ENCODE measurements around the gene KDM3B.

KDM3B gene

GRCh38 chr5:138366632-138367382, 14.3 kb downstream of the KDM3B start:
- H3K4me1 ChIP-seq (ENCODE audit: insufficient read depth, low read length, poor library complexity, severe bottlenecking) = peaks cover 9% of the 10 kb centered on the region
- peaks cover 70% of the 10 kb centered on the region for H4K20me1 ChIP-seq (ENCODE audit: insufficient read depth, low read length, poor library complexity, severe bottlenecking)

GRCh38 chr5:138369261-138369660, 16.8 kb downstream of the KDM3B start:
- H3K4me1 ChIP-seq (ENCODE audit: insufficient read depth, low read length, poor library complexity, severe bottlenecking) = peaks cover 9% of the 10 kb centered on the region
- H3F3A ChIP-seq (ENCODE audit: low read depth) = no peaks in the 10 kb centered on the region
- H3K4me2 ChIP-seq (ENCODE audit: low read depth, low read length, poor library complexity, severe bottlenecking) = no peak overlapping the region
- peaks cover 90% of the 10 kb centered on the region for H3K79me2 ChIP-seq (ENCODE audit: insufficient read depth, low read length)
- H3K27me3 ChIP-seq (ENCODE audit: insufficient read depth, low read length, poor library complexity, severe bottlenecking) = no peaks in the 10 kb centered on the region
- no peaks in the 10 kb centered on the region for H3K9me2 ChIP-seq (replicated peaks; ENCODE audit: low read depth, low read length)
- H3K4me3 ChIP-seq (ENCODE audit: low read length, poor library complexity, severe bottlenecking) = no peak overlapping the region
- TF ChIP-seq EZH2phosphoT487 (IDR thresholded peaks at IDR 0.05; ENCODE audit: borderline replicate concordance) = no peak
- TF ChIP-seq, protein P1, sequence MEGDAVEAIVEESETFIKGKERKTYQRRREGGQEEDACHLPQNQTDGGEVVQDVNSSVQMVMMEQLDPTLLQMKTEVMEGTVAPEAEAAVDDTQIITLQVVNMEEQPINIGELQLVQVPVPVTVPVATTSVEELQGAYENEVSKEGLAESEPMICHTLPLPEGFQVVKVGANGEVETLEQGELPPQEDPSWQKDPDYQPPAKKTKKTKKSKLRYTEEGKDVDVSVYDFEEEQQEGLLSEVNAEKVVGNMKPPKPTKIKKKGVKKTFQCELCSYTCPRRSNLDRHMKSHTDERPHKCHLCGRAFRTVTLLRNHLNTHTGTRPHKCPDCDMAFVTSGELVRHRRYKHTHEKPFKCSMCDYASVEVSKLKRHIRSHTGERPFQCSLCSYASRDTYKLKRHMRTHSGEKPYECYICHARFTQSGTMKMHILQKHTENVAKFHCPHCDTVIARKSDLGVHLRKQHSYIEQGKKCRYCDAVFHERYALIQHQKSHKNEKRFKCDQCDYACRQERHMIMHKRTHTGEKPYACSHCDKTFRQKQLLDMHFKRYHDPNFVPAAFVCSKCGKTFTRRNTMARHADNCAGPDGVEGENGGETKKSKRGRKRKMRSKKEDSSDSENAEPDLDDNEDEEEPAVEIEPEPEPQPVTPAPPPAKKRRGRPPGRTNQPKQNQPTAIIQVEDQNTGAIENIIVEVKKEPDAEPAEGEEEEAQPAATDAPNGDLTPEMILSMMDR (conservative IDR thresholded peaks at IDR 0.05; ENCODE audit: low read length) = no peak
- no peak overlapping the region for H3K9ac ChIP-seq (ENCODE audit: low read depth, low read length, poor library complexity, severe bottlenecking)
- H2AFZ ChIP-seq (ENCODE audit: low read length) = no peak overlapping the region
- H3K36me3 ChIP-seq (ENCODE audit: insufficient read depth, low read length) = peaks cover 17% of the 10 kb centered on the region
- peaks cover 70% of the 10 kb centered on the region for H4K20me1 ChIP-seq (ENCODE audit: insufficient read depth, low read length, poor library complexity, severe bottlenecking)
- no peaks in the 10 kb centered on the region for H3K9me3 ChIP-seq (ENCODE audit: insufficient read depth, low read depth, low read length)

More at GRCh38 chr5:138366632-138367382, 14.3 kb downstream of the KDM3B start:
- no peaks in the 10 kb centered on the region for H3K27me3 ChIP-seq (ENCODE audit: insufficient read depth, low read length, poor library complexity, severe bottlenecking)
- no peaks in the 10 kb centered on the region for H3K36me3 ChIP-seq (ENCODE audit: insufficient read depth, low read length)
- H3K4me3 ChIP-seq (ENCODE audit: low read length, poor library complexity, severe bottlenecking) = no peak overlapping the region
- H3K9me2 ChIP-seq (replicated peaks; ENCODE audit: low read depth, low read length) = no peaks in the 10 kb centered on the region
- H3K9me3 ChIP-seq (ENCODE audit: insufficient read depth, low read depth, low read length) = no peaks in the 10 kb centered on the region
- peaks cover 95% of the 10 kb centered on the region for H3K79me2 ChIP-seq (ENCODE audit: insufficient read depth, low read length)
- H3K4me2 ChIP-seq (ENCODE audit: low read depth, low read length, poor library complexity, severe bottlenecking) = no peak overlapping the region
- TF ChIP-seq, protein P1 (conservative IDR thresholded peaks at IDR 0.05; ENCODE audit: low read length) = no peak
- no peak for TF ChIP-seq EZH2phosphoT487 (IDR thresholded peaks at IDR 0.05; ENCODE audit: borderline replicate concordance)
- H2AFZ ChIP-seq (ENCODE audit: low read length) = no peak overlapping the region
- H3K9ac ChIP-seq (ENCODE audit: low read depth, low read length, poor library complexity, severe bottlenecking) = no peak overlapping the region
- H3F3A ChIP-seq (ENCODE audit: low read depth) = no peaks in the 10 kb centered on the region

DNA sequence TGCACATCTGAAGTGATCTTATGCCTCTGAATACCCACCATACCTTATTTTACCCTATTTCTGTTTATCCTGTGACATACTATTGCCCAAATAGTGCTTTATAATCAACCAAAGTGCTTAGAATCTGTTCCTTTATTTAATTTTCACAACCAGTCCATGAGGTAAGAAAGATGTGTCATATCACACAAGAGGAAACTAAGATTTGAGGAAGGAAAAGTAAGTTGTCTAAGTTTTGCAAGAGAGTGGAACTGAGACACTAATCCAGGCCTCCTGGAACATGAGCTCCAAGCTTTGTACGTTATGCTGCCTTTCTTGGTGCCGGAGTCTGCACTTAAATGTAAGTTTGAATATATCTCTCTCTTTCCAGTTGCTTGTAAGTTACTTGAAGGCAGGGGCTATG, 17.2 kb downstream of the KDM3B start:
- no peak overlapping the region for H3K4me2 ChIP-seq (ENCODE audit: low read depth, low read length, poor library complexity, severe bottlenecking)
- H2AFZ ChIP-seq (ENCODE audit: low read length) = no peak overlapping the region
- H3K9me2 ChIP-seq (replicated peaks; ENCODE audit: low read depth, low read length) = no peaks in the 10 kb centered on the region
- no peak overlapping the region for H3K4me3 ChIP-seq (ENCODE audit: low read length, poor library complexity, severe bottlenecking)
- H3K9ac ChIP-seq (ENCODE audit: low read depth, low read length, poor library complexity, severe bottlenecking) = no peak overlapping the region
- H3K9me3 ChIP-seq (ENCODE audit: insufficient read depth, low read depth, low read length) = no peaks in the 10 kb centered on the region
- no peaks in the 10 kb centered on the region for H3K27me3 ChIP-seq (ENCODE audit: insufficient read depth, low read length, poor library complexity, severe bottlenecking)
- peaks cover 65% of the 10 kb centered on the region for H4K20me1 ChIP-seq (ENCODE audit: insufficient read depth, low read length, poor library complexity, severe bottlenecking)
- TF ChIP-seq, protein P1 (conservative IDR thresholded peaks at IDR 0.05; ENCODE audit: low read length) = no peak
- TF ChIP-seq EZH2phosphoT487 (IDR thresholded peaks at IDR 0.05; ENCODE audit: borderline replicate concordance) = no peak
- H3K79me2 ChIP-seq (ENCODE audit: insufficient read depth, low read length) = peaks cover 86% of the 10 kb centered on the region
- H3F3A ChIP-seq (ENCODE audit: low read depth) = no peaks in the 10 kb centered on the region
- peaks cover 9% of the 10 kb centered on the region for H3K4me1 ChIP-seq (ENCODE audit: insufficient read depth, low read length, poor library complexity, severe bottlenecking)
- peaks cover 22% of the 10 kb centered on the region for H3K36me3 ChIP-seq (ENCODE audit: insufficient read depth, low read length)
